ENCODE measurements around the gene MYMK. TPM values are rescaled to one million over a fixed set of nuclear protein-coding genes. Genes with fewer than 3 reads are reported as not detected.

Gene MYMK
- total and polyA plus RNA-seq, 2 of the 8 experiments (the other 6 are each of a cell fraction or from before 2014, with no cell fraction given): not detected

GRCh38 chr9:133536080-133536479 lies 11.3 kb upstream of the MYMK start:
- Histone ChIP-seq H3K36me3 (ENCODE audit: control insufficient read depth in 2 of 4, insufficient read depth in 4 of 4, low read length in 3 of 4) (no peaks in the 10 kb centered on the region), H3K23me2 (ENCODE audit: low read depth, low read length) (peaks cover 2% of the 10 kb centered on the region; the same call in 1 of the 2 replicates), H3K4me2 (ENCODE audit: insufficient read depth in 1 of 2, low read depth in 2 of 2, low read length in 2 of 2) (no peak overlapping the region), H3K9me3 (ENCODE audit: insufficient read depth in 2 of 2, low read depth in 1 of 2, low read length in 1 of 2) (no peaks in the 10 kb centered on the region), H3K79me1 (ENCODE audit: low read depth, low read length) (no peaks in the 10 kb centered on the region), H2BK120ac (replicated peaks; ENCODE audit: low read depth, low read length) (no peak overlapping the region), H3K27me3 (replicated peaks in 1 of 4; ENCODE audit: control insufficient read depth in 3 of 4, extremely low read depth in 1 of 4, insufficient read depth in 3 of 4, low read length in 3 of 4) (peaks cover 0 to 27% (median 20%) of the 10 kb centered on the region in 4 experiments; a peak in 6 of 7 replicates), H2AFZ (ENCODE audit: low read length) (no peak overlapping the region), H3K4ac (replicated peaks; ENCODE audit: insufficient read length, low read depth, low read length) (no peak overlapping the region), H4K20me1 (replicated peaks in 1 of 2; ENCODE audit: control insufficient read depth in 1 of 2, insufficient read depth in 2 of 2, low read length in 2 of 2) (no peaks in the 10 kb centered on the region), H3K9ac (replicated peaks in 1 of 4; ENCODE audit: extremely low read depth in 1 of 4, low read depth in 3 of 4, low read length in 3 of 4) (no peak overlapping the region), H3K4me3 (ENCODE audit: extremely low read depth in 1 of 4, insufficient read depth in 2 of 4, low read depth in 3 of 4, low read length in 4 of 4) (no peak overlapping the region), H4K8ac (ENCODE audit: extremely low read depth, insufficient read depth, low read length) (no peak overlapping the region), H2BK15ac (ENCODE audit: low read length) (peak overlapping the region; percentile 88; the same call in 1 of the 2 replicates), H3K23ac (ENCODE audit: insufficient read length) (no peak overlapping the region), H3K18ac (ENCODE audit: extremely low read depth, low read length) (no peak overlapping the region), H2BK12ac (ENCODE audit: low read depth, low read length) (peak overlapping the region; percentile 92; the same call in 1 of the 2 replicates), H2BK5ac (ENCODE audit: low read depth, low read length) (no peak overlapping the region), H3K27ac (ENCODE audit: low read depth, low read length) (no peak overlapping the region), H3K4me1 (replicated peaks in 1 of 4; ENCODE audit: control insufficient read depth in 3 of 4, insufficient read depth in 4 of 4, low read length in 3 of 4) (peaks cover 0 to 47% (median 23%) of the 10 kb centered on the region in 4 experiments; a peak in 6 of 7 replicates), H4K5ac (ENCODE audit: insufficient read length, low read depth, low read length) (no peak overlapping the region), H3K79me2 (ENCODE audit: control insufficient read depth in 1 of 2, insufficient read depth in 2 of 2, low read length in 2 of 2) (no peaks in the 10 kb centered on the region), H4K91ac (replicated peaks; ENCODE audit: insufficient read length, low read length) (peak overlapping the region; percentile 41), H3K14ac (ENCODE audit: insufficient read length) (no peak overlapping the region), H3K56ac (replicated peaks; ENCODE audit: insufficient read length, low read depth, low read length) (no peak overlapping the region), H2BK20ac (ENCODE audit: low read length) (0 out of 2 replicates have a peak overlapping the region, but pooled peaks have one; percentile 34), H2AK5ac (ENCODE audit: low read depth, low read length) (no peak overlapping the region)
- DNase-seq (ENCODE audit: low read depth in 1 of 2, low spot score in 2 of 2): no peak
- ChIA-PET CTCF (ENCODE audit: partially characterized antibody) (interaction anchor here (0.7 to 2.2 kb wide), 4 partner anchors 18 to 190 kb away, joined by 3 to 12 read pairs (median 4); no protein-coding TSS in a partner anchor), POLR2A (ENCODE audit: partially characterized antibody) (interaction anchor here (1.1 to 1.3 kb wide), 2 partner anchors 10 to 22 kb away, joined by 3 to 5 read pairs; no protein-coding TSS in a partner anchor)
- FAIRE-seq: no peak
- 82% methylated on average over 9 of the region's 11 CpGs; no CpG with 5 or more reads in 1 of the 2 experiments for WGBS, 2 experiments (ENCODE audit: extremely low coverage in 1 of 2, insufficient coverage in 1 of 2, insufficient read length in 1 of 2, insufficient replicate concordance in 2 of 2, low coverage in 1 of 2, low lambda C conversion rate in 2 of 2, missing lambda C conversion rate in 1 of 2)
- TF ChIP-seq CTBP2 (IDR thresholded peaks at IDR 0.05; ENCODE audit: borderline replicate concordance, insufficient read depth, insufficient read length, low read length): no peak
- no peak for TF ChIP-seq JUN (IDR thresholded peaks at IDR 0.05; ENCODE audit: low read depth, low read length)
- TF ChIP-seq TBP (IDR thresholded peaks at IDR 0.05; ENCODE audit: low read depth, low read length): no peak
- TF ChIP-seq TEAD4 (IDR thresholded peaks at IDR 0.05; ENCODE audit: low read depth, low read length): no peak
- no peak for TF ChIP-seq CTCF (IDR thresholded peaks at IDR 0.05; ENCODE audit: control extremely low read depth in 1 of 3, insufficient read depth in 1 of 3, low read depth in 1 of 3, low read length in 3 of 3)
- TF ChIP-seq RAD21 (IDR thresholded peaks at IDR 0.05 in 1 of 2, conservative IDR thresholded peaks at IDR 0.05 in 1 of 2; ENCODE audit: low read depth in 2 of 2, low read length in 2 of 2): no peak
- TF ChIP-seq ZNF274 (IDR thresholded peaks at IDR 0.05; ENCODE audit: borderline replicate concordance, extremely low read depth, low read length): no peak
- TF ChIP-seq NRF1 (IDR thresholded peaks at IDR 0.05; ENCODE audit: low read depth, low read length): no peak
- no peak for TF ChIP-seq CBX5 (IDR thresholded peaks at IDR 0.05; ENCODE audit: low read depth, low read length)
- TF ChIP-seq MAFK (IDR thresholded peaks at IDR 0.05; ENCODE audit: low read depth, low read length): no peak
